Activated CD4-positive, CD25-positive, alpha-beta regulatory T cell treated with anti-CD3 and anti-CD28 coated beads, Interleukin-2, amount 50 U/mL, for 72 hours (primary cell): Measurements from ENCODE around the gene PTPN12.
"Not testable (repeated sequence)": the region's sequence is repeated elsewhere in the genome, so short reads cannot be mapped to it uniquely, and the experiment has no call there.

Experiments
- DNase-seq: peaks from one replicate; pipeline ENCODE4 v3.0.0; 2021

The PTPN12 gene

GRCh38 chr7:77580762-77581350 lies 43.8 kb downstream of the PTPN12 start:
- no peak for DNase-seq

GRCh38 chr7:77587272-77587671 lies 50.2 kb downstream of the PTPN12 start:
- DNase-seq = no peak

GRCh38 chr7:77600952-77601351 lies 63.9 kb downstream of the PTPN12 start:
- no peak for DNase-seq

GRCh38 chr7:77606562-77606961 lies 69.5 kb downstream of the PTPN12 start:
- no peak for DNase-seq

GRCh38 chr7:77619314-77619713 lies 82.2 kb downstream of the PTPN12 start:
- no peak for DNase-seq

GRCh38 chr7:77626586-77627308 lies 89.7 kb downstream of the PTPN12 start:
- DNase-seq = no peak

GRCh38 chr7:77627309-77627676 lies 90.2 kb downstream of the PTPN12 start:
- no peak for DNase-seq

GRCh38 chr7:77629797-77630196 lies 92.7 kb downstream of the PTPN12 start:
- DNase-seq = no peak

- DNase-seq = no peak
Measured at GRCh38 chr7:77631820-77632219, 94.7 kb downstream of the PTPN12 start.

GRCh38 chr7:77644774-77645173 lies 107.7 kb downstream of the PTPN12 start:
- DNase-seq = no peak

GRCh38 chr7:77648742-77649338 lies 111.7 kb downstream of the PTPN12 start:
- no peak for DNase-seq

- no peak for DNase-seq
Measured at GRCh38 chr7:77649716-77650349, 112.7 kb downstream of the PTPN12 start.

GRCh38 chr7:77651575-77652162 lies 114.6 kb downstream of the PTPN12 start:
- DNase-seq = no peak

GRCh38 chr7:77652826-77653225 lies 115.7 kb downstream of the PTPN12 start:
- DNase-seq = not testable (repeated sequence)

GRCh38 chr7:77653572-77653971 lies 116.5 kb downstream of the PTPN12 start:
- DNase-seq = no peak

GRCh38 chr7:77655356-77655755 lies 118.3 kb downstream of the PTPN12 start:
- no peak for DNase-seq

GRCh38 chr7:77655836-77656455 lies 118.9 kb downstream of the PTPN12 start:
- no peak for DNase-seq

- no peak for DNase-seq
Measured at GRCh38 chr7:77657427-77658224, 120.5 kb downstream of the PTPN12 start.

GRCh38 chr7:77658928-77659327 lies 121.8 kb downstream of the PTPN12 start:
- DNase-seq = no peak

GRCh38 chr7:77661816-77662215 lies 124.7 kb downstream of the PTPN12 start:
- no peak for DNase-seq

- DNase-seq = no peak
Measured at GRCh38 chr7:77662869-77663268, 125.8 kb downstream of the PTPN12 start.

- DNase-seq = no peak
Measured at GRCh38 chr7:77664715-77665114, 127.6 kb downstream of the PTPN12 start.
